BJ (cell line): ENCODE results near the gene NUP107. TPM values are rescaled to one million over a fixed set of nuclear protein-coding genes. Genes with fewer than 3 reads are reported as not detected.

Experiments
- CTCF ChIA-PET: fragments of 350-600 bp; formaldehyde crosslinking; extraction: SDS; loops from one replicate; lab custom pipeline; 2021; ENCODE audit warnings: antibody characterized with exemption, inconsistent platforms; lab: Yijun Ruan, JAX
- POLR2A ChIA-PET: fragments of 300-600 bp; sonication (Branson Sonifier 250); formaldehyde crosslinking; extraction: SDS; loops from one replicate; lab custom pipeline; 2021; ENCODE audit warnings: antibody characterized with exemption; lab: Charles Lee
- DNase-seq: peaks from one replicate; pipeline ENCODE4 v3.0.0-alpha.2; 2011; ENCODE audit warnings: low read depth
- H3K27me3 ChIP-seq: 2 replicates; pipeline ENCODE4 v1.6.0; 2011; ENCODE audit warnings: low read length; ENCODE audit not compliant: control insufficient read depth, insufficient read depth
- H3K36me3 ChIP-seq: 2 replicates; pipeline ENCODE4 v1.5.1; 2011; ENCODE audit warnings: low read length; ENCODE audit not compliant: control insufficient read depth, insufficient read depth
- H3K4me3 ChIP-seq: 2 replicates; pipeline ENCODE4 v1.5.1; 2011; ENCODE audit warnings: low read depth, mild to moderate bottlenecking, control low read depth, low read length
- CTCF ChIP-seq: IDR thresholded peaks from 2 replicates; pipeline ENCODE4 v1.5.1; 2011; ENCODE audit warnings: low read depth, mild to moderate bottlenecking, control low read depth, inconsistent platforms, low read length, moderate library complexity; ENCODE audit not compliant: insufficient read depth
- polyA plus RNA-seq: library from polyadenylated mRNA; depleted of rRNA; stranded (reverse); fragments of >200 nt; gene quantifications from 2 replicates; pipeline ENCODE4 v1.2.3, GENCODE V29; 2011

Gene NUP107
- polyA plus RNA-seq, 1 experiment = 23.4 TPM

- H3K4me3 ChIP-seq = no peak overlapping the region
- TF ChIP-seq CTCF = no peak
- DNase-seq = no peak
- no peaks in the 10 kb centered on the region for H3K27me3 ChIP-seq
- H3K36me3 ChIP-seq = no peaks in the 10 kb centered on the region; the same call in 1 of the 2 replicates
- ChIA-PET POLR2A (no interaction called here), CTCF (no interaction called here)
Observed at GRCh38 chr12:68667291-68667690, 19.5 kb upstream of the NUP107 start.

- ChIA-PET POLR2A (no interaction called here), CTCF (no interaction called here)
- TF ChIP-seq CTCF = no peak
- Histone ChIP-seq H3K27me3 (no peaks in the 10 kb centered on the region), H3K4me3 (no peak overlapping the region), H3K36me3 (no peaks in the 10 kb centered on the region; the same call in 1 of the 2 replicates)
- no peak for DNase-seq
Observed at GRCh38 chr12:68667896-68668295, 18.9 kb upstream of the NUP107 start.

GRCh38 chr12:68671179-68671578 lies 15.6 kb upstream of the NUP107 start:
- DNase-seq = no peak
- H3K4me3 ChIP-seq = no peak overlapping the region
- H3K27me3 ChIP-seq = no peaks in the 10 kb centered on the region
- ChIA-PET POLR2A (no interaction called here), CTCF (no interaction called here)
- TF ChIP-seq CTCF = no peak
- H3K36me3 ChIP-seq = no peaks in the 10 kb centered on the region

- TF ChIP-seq CTCF = no peak
- CTCF ChIA-PET = interaction anchor here (0.7 kb wide), 1 partner anchor 240 kb away, joined by 3 read pairs; no protein-coding TSS in a partner anchor
- POLR2A ChIA-PET = no interaction called here
- Histone ChIP-seq H3K27me3 (no peaks in the 10 kb centered on the region), H3K4me3 (no peak overlapping the region), H3K36me3 (no peaks in the 10 kb centered on the region)
- DNase-seq = no peak
Observed at GRCh38 chr12:68673788-68674187, 13.0 kb upstream of the NUP107 start.

GRCh38 chr12:68674376-68674775 lies 12.4 kb upstream of the NUP107 start:
- DNase-seq = no peak
- Histone ChIP-seq H3K4me3 (no peak overlapping the region), H3K27me3 (no peaks in the 10 kb centered on the region), H3K36me3 (no peaks in the 10 kb centered on the region)
- ChIA-PET CTCF (no interaction called here), POLR2A (no interaction called here)
- TF ChIP-seq CTCF = no peak
